ENCODE measurements around the gene LY6G6D.

The LY6G6D gene

GRCh38 chr6:31767096-31767645 lies 52.0 kb downstream of the LY6G6D start:
- DNase-seq: no peak
